ENCODE data around the gene SPATA21. TPM values are rescaled to one million over a fixed set of nuclear protein-coding genes. Genes with fewer than 3 reads are reported as not detected.
"Not testable (repeated sequence)": the region's sequence is repeated elsewhere in the genome, so short reads cannot be mapped to it uniquely, and the experiment has no call there.

SPATA21 gene
- total RNA-seq, 1 donor from 2014 or later: not detected

DNA sequence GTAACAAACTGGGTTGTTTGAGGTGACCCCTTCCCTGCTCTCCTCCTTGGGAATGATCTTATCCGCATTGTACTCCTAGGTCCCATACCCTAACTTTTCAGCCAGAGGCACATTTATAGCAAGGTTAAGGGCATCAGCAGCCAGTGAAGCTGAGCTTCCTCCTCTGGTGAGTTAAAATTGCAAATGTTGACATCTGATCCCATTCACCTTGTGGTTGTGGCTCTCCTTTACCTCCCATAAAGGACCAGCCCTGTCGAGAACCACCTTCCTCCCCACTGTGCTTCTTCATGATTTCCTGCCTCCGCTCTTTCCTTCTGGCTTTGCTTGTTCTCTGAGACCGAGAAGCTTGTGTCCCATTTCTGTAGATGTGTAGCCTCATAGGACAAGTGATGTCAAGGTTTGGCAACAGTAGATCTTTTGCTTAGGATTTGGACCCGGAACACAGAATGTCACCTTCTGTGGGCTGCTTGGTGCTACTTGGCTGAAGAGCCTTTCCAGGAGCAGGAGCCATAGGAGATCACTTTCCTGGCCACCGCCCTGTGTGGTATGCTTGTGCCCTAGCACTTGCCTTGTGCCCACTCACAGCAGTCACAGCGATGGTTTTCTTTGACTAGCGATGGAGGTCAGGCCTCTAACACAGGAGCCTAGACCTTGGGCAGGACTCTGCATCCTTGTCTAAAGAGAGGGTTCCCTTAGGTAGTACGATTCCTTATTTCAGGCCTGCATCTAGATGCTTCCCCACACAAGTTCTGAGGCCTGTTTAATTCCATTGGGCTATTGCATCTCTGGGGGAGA, 51.4 kb downstream of the SPATA21 start:
- DNase-seq (ENCODE audit: low read depth, low spot score): no peak

DNA sequence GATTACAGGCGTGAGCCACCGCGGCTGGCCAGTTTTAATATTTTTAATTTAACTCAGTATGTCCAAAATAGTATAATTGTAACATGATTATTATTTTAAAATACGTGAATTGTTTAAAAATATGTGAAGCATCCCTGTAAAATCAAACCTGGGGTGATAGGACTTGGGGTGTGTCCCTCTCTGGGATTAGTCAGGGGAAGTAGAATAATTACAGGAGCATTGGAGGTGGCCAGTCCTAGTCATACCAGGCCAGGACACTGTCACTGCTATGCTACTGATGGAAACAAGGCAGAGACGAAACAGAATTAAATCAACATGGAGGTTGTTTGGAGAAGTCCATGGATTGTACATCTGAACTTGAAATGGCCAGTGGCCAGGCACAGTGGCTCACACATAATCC, 53.3 kb downstream of the SPATA21 start:
- no peak for DNase-seq (ENCODE audit: low read depth, low spot score)

DNA sequence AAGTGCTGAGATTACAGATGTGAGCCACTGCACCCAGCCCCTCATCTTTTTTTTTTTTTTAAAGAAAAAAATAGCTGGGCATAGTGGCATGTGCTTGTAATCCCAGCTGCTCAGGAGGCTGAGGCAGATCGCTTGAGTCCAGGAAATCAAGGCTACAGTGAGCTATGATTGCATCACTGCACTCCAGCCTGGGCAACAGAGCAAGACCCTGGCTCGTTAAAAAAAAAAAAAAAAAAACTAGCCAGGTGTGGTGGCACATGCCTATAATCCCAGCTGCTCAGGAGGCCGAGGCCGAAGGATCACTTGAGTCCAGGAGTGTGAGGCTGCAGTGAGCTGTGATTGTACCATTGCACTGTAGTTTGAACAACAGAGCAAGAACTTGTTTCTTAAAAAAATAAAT, 56.4 kb downstream of the SPATA21 start:
- DNase-seq (ENCODE audit: low read depth, low spot score): no peak

DNA sequence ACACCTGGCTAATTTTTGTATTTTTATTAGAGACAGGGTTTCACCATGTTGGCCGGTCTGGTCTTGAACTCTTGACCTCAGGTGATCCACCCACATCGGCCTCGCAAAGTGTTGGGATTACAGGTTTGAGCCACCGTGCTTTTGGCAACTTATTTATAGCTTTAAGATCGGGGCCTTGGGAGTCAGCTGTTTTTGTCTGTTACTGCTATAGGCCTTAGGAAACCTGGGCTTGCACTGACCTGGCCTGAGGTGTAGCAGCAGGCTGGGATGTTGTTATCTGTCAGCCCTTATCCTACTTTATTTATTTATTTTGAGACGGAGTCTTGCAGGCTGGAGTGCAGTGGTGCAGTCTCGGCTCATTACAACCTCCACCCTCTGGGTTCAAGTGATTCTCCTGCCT, 58.8 kb downstream of the SPATA21 start:
- DNase-seq (ENCODE audit: low read depth, low spot score): no peak

DNA sequence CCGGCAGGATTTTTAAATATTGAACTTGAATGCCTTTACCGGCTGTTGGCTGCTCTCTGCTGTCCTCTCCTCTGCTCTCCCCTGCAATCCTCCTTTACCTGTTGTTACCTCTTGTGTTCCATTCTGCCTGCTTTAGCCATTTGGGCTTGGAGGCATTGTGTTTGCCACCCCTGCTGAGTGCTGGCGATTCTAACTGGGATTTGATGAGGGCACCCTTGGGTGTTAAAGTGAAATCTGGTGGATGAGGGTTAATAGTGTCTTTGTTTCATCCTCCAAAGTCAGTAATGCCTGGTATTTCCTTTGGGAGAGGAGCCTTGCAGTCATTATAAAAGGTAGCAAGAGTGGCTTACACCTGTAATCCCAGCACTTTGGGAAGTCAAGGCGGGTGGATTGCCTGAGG, 60.3 kb downstream of the SPATA21 start:
- DNase-seq (ENCODE audit: low read depth, low spot score): no peak

DNA sequence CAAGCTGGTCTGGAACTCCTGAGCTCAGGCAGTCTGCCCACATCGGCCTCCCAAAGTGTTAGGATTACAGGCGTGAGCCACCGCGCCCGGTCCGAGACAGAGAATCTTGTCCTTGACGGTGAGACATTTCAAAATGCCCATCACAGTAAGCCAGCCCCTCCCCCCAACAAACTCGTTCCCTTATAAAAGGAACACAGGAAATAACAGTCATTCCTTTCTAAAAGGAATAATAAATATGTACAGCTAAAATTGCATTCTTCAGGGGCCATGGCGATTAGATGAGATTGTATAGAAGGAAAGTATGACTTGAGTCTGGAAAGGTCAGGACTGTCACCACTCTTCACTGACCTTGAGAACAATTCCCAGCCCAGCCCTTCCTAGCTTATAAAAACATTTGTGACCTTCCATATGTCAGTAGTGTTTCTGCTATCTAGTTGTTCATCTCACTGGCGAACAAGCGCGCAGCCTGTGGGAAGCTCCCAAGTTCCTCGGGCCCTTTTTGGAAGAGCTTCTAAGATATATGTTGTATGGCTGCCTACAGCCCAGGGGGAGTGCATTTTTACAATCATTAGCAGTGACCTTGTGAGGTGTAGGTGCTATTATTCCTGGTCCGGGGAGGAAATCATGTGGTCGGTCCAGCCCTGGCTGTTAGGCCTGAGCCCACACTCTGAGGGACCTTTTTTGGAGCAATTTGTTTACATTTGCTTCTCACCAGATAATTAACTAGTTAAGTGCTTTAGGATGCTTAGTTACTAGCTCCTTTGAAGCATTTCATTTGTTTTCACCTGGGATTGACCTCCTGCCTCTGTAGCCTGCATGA, 61.5 kb downstream of the SPATA21 start:
- DNase-seq (ENCODE audit: low read depth, low spot score): peak; percentile 88

DNA sequence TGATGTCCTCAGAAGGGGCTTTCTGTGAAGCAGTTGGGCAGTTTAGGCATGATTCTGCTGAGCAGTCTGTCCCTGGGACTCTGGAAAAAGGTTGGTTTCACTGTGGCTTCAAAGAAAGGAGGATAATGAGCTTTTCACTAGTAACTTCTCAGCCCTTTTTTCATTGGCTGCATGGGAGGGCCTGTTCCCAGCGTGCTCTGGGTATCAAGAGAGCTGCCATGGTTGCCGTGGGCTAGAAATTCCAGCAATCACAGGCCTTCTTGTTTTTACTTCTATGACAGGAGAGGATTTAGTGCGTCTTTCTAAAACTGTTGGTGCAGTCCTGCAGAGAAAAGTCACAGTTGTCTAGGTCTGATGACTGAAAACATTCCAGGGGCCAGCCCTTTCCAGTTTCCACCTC, 63.0 kb downstream of the SPATA21 start:
- no peak for DNase-seq (ENCODE audit: low read depth, low spot score)

DNA sequence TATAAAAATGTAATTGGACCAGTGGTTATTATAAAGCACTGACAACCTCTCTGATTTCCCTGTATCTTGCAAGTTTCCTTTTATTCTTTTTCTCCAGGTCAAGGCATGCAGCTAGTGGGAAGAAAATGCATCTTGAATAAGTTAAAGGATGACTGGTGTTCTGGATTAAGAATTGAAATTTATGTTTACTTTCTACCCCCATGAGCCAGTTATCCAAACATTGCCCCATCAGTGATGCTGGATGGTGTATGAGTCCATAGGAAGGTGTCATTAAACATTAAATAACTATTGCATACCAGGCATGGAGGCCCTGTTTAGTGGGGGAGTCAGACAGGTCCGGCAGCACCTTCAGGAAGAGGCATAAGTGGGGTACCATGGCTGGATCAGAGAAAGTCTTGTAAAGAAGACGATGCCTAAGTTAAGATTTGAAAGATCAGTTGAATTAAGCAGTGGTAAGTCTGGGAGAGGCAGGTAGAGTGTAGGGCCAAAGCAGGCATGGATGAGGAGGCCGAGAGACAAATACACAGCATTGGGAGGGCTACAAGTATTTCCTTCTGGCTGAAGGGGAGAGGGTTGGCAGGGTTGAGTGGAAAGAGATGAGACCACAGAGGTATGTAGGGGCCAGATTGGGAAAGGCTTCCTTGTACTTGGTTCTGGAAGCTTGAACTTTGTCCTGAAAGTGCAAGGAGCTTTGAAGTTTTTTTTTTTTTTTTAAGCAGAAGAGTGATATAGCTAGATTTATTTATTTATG, 64.5 kb downstream of the SPATA21 start:
- no peak for DNase-seq (ENCODE audit: low read depth, low spot score)

DNA sequence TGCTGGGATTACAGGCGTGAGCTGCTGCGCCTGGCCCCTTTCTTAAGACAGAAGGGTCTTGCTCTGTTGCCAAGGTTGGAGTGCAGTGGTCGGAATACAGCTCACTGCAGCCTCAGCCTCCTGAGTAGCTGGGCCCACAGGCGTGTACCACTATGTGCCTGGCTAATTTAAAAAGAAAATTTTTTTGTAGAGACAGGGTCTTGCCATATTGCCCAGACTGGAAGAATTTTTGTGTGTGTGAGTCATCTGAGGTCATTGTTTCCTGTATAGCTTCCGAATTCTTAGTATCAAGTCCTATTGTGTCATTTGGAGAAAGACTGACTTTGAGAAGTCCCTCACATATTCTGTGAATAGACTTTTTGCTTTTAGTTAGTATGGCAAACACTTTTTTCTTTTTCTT, 65.5 kb downstream of the SPATA21 start:
- DNase-seq (ENCODE audit: low read depth, low spot score): peak; percentile 65

DNA sequence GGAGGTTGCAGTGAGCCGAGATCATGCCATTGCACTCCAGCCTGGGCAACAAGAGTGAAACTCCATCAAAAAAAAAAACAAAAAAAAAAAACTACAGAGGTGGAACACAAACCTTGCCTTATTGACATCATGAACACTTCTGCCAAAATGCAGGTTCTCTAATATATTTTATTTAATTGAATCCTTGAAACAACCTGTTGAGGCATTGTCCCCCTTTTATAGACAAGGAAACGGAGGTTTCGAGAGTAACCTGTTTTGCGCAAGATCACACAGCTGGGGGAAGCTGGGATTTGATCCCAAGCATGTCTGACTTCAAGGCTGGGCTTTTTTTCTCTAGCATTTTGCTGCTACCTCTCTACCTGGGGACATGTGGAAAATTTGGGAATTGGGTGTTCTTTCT, 67.4 kb downstream of the SPATA21 start:
- DNase-seq (ENCODE audit: low read depth, low spot score): no peak

DNA sequence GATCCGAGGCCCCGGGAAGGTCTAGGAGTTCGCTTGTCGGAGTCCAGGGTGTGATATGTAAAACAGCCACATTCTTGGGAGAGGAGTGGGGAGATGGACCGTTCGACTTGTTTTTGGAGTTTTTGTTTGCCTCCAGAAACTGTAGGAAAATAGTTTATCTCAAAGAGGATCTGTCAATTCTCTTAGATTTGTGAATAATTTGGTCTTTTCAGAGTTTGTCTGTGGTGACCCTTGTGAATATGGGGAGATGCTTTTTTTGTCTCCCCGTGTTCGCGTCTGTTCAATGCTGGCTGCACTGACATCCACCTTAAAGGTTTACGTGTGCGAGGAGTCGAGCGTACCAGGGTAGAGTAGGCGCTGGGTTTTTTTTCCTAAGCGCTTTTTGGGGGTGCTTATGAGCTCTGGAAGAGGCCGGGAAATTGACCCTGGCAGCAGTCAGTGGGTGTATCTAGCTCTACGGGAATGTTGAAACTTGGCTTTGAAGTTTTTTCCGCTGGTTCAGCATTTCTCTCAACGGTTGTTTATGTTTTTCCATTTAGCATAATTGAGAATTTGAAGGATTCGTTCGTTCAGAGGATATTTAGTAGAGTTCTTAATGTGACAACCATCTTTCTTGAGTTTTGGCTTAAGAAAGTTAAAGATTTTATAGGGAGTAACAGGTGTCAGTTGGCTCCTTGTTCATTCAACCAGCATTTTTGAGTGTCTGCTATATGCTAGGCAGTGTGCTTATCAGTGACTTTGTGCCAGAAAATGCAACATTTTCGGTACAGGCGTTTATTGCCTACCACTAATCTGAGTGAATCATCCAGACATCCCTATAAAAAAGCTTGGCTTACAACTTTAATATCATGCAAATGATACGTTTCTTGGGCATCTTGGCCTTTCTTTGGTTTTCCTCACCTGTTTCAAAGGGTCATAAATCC, 69.0 kb downstream of the SPATA21 start:
- DNase-seq (ENCODE audit: low read depth, low spot score): no peak

DNA sequence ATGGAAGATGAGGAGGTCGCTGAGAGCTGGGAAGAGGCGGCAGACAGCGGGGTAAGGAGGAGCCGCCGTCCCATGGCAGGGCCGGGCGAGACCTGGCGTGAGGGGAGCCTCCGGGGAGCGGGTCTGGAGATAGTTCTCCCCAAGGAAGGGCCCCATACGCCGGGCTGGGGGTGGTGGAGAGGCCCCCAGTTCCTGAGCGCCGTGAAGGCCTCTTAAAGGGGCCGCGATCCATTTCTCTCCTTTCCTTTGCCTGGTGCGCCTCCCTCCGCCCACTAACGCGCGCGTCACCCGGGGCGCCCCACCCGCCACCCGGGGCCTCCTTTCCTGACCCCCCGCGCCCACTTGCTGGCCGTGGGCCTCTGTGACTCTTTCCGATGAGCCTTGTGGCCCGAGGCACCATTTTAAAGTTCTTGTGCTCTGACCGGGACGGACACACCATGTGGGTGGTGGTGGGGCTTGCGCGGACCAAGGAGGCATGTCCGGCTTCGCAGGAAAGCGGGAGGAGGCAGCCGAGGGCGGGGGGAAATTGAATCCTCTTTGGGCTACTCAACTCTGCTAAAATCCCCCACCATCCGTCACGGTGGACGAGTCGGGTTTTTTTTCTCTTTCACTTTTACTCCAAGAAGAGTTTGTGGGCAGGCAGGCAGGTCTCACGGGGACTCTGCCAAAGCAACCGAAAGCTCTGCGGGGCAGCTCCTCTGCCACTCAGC, 69.8 kb downstream of the SPATA21 start:
- DNase-seq (ENCODE audit: low read depth, low spot score): peak; percentile 49

DNA sequence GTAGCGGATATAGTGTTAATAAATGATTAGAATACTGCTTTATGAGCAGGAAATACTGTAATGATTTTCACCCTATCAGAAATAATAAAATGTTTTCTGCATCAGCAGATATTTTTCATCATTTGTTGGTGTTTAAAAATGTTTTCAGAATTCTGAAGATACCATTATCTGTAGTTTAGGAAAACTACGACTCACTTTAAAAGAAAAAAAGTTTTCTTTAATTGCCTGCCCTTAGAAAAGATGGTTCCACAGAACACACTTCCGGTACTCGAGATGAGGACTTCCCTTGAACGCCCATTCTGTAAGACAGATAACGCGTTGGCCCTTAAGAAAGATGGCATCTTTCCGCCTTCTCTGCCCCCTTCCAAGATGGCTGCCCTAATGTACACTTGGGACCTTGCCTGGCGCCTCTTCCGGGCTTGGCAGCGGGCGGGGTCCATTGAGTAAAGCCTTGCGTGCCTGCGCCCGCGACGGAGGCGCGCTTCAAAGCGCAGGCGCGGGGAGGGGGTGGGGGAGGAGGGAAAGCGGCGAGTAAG, 70.4 kb downstream of the SPATA21 start, which contains the start of gene SZRD1:
Gene SZRD1, plus strand, starts transcription at position 521 of the 536 bp plus-strand sequence. CDS start 16 bp downstream, outside the sequence.
- DNase-seq (ENCODE audit: low read depth, low spot score): peak; percentile 98

DNA sequence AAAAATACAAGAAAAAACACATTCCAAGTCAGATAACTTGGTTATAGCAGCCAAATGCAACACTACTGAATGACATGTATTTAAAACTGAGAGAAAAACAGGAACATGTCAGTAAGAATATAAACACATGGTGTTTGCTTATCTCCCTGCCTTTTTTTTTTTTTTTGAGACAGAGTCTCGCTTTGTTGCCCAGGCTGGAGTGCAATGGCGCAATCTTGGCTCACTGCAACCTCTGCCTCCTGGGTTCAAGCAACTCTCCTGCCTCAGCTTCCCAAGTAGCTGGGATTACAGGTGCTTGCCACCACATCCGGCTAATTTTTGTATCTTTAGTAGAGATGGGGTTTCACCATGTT, 72.1 kb downstream of the SPATA21 start:
- DNase-seq (ENCODE audit: low read depth, low spot score): not testable (repeated sequence)

DNA sequence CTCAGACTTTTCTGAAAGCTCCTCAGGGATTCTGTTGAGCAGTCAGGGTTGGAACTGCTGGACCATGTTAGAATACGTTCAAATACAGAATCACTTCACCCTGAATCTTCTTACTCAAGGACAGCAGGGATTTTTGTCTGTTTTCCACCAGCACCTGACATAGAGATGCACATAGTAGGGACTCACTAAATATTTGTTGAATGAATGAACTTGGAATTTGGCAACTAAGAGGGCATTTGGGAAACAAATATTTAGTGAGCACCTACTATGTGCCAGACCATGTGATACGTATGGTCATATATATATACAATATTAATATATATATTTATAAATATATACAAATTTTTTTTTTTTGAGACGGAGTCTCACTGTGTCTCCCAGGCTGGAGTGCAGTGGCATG, 80.4 kb downstream of the SPATA21 start:
- no peak for DNase-seq (ENCODE audit: low read depth, low spot score)

DNA sequence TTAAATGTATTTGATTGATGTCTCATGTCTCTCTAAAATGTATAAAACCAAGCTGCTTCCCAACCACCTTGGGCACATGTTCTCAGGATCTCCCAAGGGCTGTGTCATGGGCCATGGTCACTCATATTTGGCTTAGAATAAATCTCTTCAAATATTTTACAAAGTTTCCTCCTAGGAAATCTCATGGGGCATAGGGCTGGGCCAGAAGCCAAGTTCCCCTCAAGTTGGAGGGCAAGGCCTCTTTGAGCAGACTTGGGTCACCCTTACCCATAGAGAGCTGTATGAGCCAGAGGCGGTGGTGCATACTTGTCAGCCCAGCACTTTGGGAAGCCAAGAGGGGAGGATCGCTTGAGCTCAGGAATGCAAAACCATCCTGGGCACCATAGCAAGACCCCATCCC, 82.6 kb downstream of the SPATA21 start:
- DNase-seq (ENCODE audit: low read depth, low spot score): no peak

DNA sequence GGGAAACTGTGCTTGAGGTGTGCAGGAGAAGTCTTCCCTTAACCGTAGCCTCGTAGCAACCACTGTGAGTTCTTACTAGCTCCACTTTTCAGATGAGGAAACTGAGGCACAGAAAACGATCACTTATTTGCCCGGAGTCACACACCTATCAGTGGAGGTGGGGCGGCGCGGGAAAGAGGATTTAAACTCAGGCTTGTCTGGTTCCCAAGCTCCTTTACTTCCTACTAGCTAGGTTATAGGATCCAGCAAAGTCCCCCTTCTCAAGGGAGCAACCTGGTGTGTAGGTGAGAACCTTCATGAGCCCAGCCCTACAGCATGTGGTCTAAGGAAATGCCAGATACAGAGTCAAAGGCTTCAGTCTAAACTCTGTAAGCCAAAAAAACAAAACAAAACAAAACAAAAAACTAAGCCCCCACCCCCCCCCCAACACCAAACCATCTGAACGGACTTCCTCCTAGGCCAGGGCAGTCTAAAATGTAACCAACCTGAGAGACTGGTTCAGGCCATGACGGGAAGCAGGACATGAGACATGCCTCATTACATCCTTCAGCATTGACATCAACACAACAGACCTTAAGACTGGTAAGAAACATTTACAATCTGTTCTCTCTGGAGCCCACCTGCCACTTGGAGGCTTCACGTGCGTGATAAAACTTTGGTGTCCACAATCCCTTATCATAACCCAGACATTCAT, 84.2 kb downstream of the SPATA21 start:
- no peak for DNase-seq (ENCODE audit: low read depth, low spot score)

DNA sequence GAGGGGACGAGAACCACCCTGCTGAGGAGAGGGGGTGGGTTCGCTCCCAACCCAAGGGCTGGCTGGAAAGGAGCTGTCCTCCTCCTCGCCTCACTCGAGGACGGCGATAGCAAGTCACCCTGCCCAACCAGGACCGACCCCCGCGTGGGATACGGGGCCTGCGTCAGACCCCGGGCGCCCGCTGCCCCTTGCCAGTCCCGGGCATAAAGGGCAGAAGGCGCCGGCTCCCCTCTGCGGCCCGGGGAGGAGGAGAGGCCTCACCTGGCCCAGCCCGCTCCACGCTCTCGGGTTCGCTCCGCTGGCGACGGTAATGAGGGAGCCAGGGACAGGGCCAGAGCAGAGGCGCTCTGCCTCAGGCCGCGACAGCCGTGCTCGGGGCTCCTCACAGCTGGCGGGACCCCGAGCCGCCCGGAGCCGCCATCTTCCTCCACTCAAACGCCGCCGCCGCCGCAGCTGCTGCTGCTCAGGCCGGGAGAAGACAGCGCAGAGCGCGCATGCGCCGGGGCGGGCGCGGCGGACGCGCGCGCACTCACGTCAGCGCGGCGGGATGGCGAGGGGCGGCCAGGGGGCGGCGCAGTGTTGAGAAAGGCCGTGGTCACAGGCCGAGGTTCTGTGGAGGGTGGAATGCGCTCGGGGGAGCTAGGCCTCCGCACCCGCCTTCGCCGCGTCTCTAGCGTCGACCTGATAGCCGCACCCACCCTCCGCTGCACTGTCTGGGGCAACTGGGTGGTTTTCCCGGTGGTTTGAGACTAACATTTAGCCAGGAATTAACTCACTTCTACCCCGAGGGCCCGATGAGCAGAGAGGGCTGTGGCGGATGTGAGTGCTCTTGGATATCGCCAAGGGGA, 85.0 kb downstream of the SPATA21 start, which contains the start of gene FBXO42:
Gene FBXO42, minus strand, starts transcription at position 487 of the 848 bp plus-strand sequence. CDS start 37,062 bp downstream, outside the sequence.
- DNase-seq (ENCODE audit: low read depth, low spot score): peak; percentile 51
